Brain microvascular endothelial cell (primary cell): ENCODE measurements around the gene COL12A1.

ENCODE experiments used
- DNase-seq: peaks from one replicate; pipeline ENCODE4 v3.0.0-alpha.2; 2020
- H3K27ac ChIP-seq: fragments of 250-450 bp; sonication (Bioruptor Pico); 2 replicates; pipeline ENCODE4 v1.5.1; 2020; ENCODE audit warnings: mild to moderate bottlenecking, moderate library complexity
- H3K27me3 ChIP-seq: fragments of 250-450 bp; sonication (Bioruptor Pico); replicated peaks from 2 replicates; pipeline ENCODE4 v1.5.1; 2020; ENCODE audit warnings: mild to moderate bottlenecking
- H3K36me3 ChIP-seq: fragments of 250-450 bp; sonication (Bioruptor Pico); replicated peaks from 2 replicates; pipeline ENCODE4 v1.5.1; 2020; ENCODE audit warnings: mild to moderate bottlenecking
- H3K4me3 ChIP-seq: 2 replicates; pipeline ENCODE4 v1.5.1; 2011; ENCODE audit warnings: low read depth, mild to moderate bottlenecking, control low read depth, low read length, moderate library complexity
- CTCF ChIP-seq: IDR thresholded peaks from 2 replicates; pipeline ENCODE4 v1.5.1; 2011; ENCODE audit warnings: low read depth, mild to moderate bottlenecking, moderate library complexity, low read length, control low read depth, inconsistent platforms; ENCODE audit errors: missing control alignments
- in situ Hi-C: cut with HindIII; loops from 2 replicates; pipeline ENCODE4 v1.10.0; 2017; ENCODE audit warnings: low sequenced_read_pairs, low pct_ligation_motif_present

The COL12A1 gene

DNA sequence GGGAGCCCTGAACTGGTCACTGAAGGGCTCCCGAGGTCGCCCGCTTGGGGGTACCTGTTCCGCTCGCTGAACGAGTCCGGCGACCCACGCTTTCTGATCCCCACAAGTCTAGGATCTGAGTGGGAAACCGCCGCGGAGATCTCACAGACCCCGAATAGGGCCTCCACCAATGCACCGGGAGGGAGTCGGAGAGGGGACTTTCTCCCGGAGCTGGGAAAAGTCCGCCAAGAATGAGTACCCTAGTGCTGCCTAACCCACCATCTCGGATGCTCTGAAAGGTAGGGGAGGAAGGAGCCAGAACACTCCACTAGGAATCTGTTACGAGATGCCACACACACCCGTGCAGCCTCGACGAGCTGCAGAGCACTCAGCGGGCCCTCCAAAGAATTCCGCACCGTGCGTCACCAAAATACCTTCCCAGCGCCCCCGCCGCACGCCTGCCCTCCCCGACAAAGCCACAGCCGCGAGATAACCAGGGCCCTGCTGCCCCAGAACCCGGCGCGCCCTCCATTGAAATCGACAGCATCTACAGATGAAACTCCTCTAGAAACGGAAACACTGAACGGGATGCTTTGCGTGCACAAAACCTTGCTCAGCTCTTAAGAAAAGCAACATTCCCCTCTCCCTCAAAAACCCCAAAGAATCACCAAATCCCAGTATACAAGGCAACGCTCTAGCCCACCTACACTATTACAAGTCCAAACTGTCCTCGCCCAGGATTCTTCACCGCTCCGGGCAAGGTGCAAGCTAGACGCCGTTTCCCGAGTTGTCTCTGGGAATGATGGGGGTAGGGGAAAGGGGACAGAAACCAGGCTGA lies 686 bp downstream of the COL12A1 start:
- no peaks in the 10 kb centered on the region for H3K36me3 ChIP-seq
- H3K27me3 ChIP-seq = no peaks in the 10 kb centered on the region
- TF ChIP-seq CTCF = no peak
- peak overlapping the region; percentile 85 for H3K27ac ChIP-seq
- in situ Hi-C loops = no loop called here
- DNase-seq = peak; percentile 84
- H3K4me3 ChIP-seq = peak overlapping the region; percentile 89

GRCh38 chr6:75204217-75204958 lies 1.5 kb downstream of the COL12A1 start:
- H3K4me3 ChIP-seq = peak overlapping the region; percentile 89

GRCh38 chr6:75203721-75204120 lies 2.1 kb downstream of the COL12A1 start:
- Histone ChIP-seq H3K36me3 (no peaks in the 10 kb centered on the region), H3K27me3 (no peaks in the 10 kb centered on the region), H3K4me3 (peak overlapping the region; percentile 89), H3K27ac (peak overlapping the region; percentile 85)
- in situ Hi-C loops = no loop called here
- TF ChIP-seq CTCF = no peak
- DNase-seq = no peak

More at GRCh38 chr6:75204217-75204958, 1.5 kb downstream of the COL12A1 start:
- peak; percentile 91 for DNase-seq
- Histone ChIP-seq H3K27ac (peak overlapping the region; percentile 85), H3K27me3 (no peaks in the 10 kb centered on the region), H3K36me3 (no peaks in the 10 kb centered on the region)
- in situ Hi-C loops = no loop called here
- TF ChIP-seq CTCF = peak; percentile 87

DNA sequence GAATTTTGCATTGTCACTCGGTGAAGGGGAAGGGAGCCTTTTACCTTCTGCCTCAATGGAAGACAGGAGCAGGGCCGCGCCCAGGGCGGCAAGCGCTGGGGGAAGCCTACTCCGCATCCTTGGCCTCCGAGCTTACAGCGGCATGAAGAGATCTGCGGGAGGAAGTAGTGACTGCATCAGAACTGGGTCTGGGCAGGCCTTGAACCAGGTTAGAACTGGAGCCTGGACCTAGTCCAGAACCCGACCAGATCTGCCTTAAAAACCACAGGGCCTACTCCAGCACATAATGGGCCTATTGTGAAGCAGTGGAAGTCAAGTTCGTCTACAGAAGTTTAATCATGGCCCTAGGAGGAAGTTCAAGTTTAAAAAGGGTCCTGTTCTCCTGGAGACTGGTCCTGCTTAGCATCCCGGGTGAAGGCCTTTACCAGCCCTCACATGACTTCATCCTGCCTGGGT lies 3.1 kb downstream of the COL12A1 start:
- DNase-seq = no peak
- Histone ChIP-seq H3K27ac (no peak overlapping the region), H3K36me3 (no peaks in the 10 kb centered on the region), H3K4me3 (peak overlapping the region; percentile 58), H3K27me3 (no peaks in the 10 kb centered on the region)
- in situ Hi-C loops = no loop called here
- TF ChIP-seq CTCF = no peak

- Histone ChIP-seq H3K27ac (peak overlapping the region; percentile 22), H3K27me3 (no peaks in the 10 kb centered on the region), H3K4me3 (peak overlapping the region; percentile 58), H3K36me3 (no peaks in the 10 kb centered on the region)
- in situ Hi-C loops = no loop called here
- peak; percentile 33 for TF ChIP-seq CTCF
- DNase-seq = peak; percentile 5
Observed at GRCh38 chr6:75201901-75202672, 3.8 kb downstream of the COL12A1 start.
